Stimulated activated CD4-positive, alpha-beta T cell treated with anti-CD3 and anti-CD28 coated beads, Interleukin-15, amount 100 ng/mL, for 48 hours (primary cell): ENCODE results near the gene EGFL8.
"Not testable (repeated sequence)": the region's sequence is repeated elsewhere in the genome, so short reads cannot be mapped to it uniquely, and the experiment has no call there.

ENCODE experiments used
- DNase-seq, 2 donors: peaks; one replicate each; pipeline ENCODE4 v3.0.0-alpha.2; 2020; ENCODE audit warnings: low read depth in 2 of 2

Gene EGFL8

GRCh38 chr6:32164295-32164694, at the start of gene EGFL8:
TSS of gene EGFL8 (plus strand) at chr6:32164595. CDS start at chr6:32166166, 1,571 bp downstream.
- no peak for DNase-seq

- no peak for DNase-seq
These were observed 49.6 kb upstream of the EGFL8 start for GRCh38 chr6:32114796-32115195.

GRCh38 chr6:32115623-32116022, 48.8 kb upstream of the EGFL8 start:
- no peak for DNase-seq

GRCh38 chr6:32116674-32117073, 47.7 kb upstream of the EGFL8 start:
- DNase-seq = no peak

- no peak for DNase-seq
These were observed 46.9 kb upstream of the EGFL8 start for GRCh38 chr6:32117461-32117860.

GRCh38 chr6:32118782-32119628, 45.4 kb upstream of the EGFL8 start:
- peak; percentile 44 to 61 for DNase-seq

GRCh38 chr6:32120573-32121059, 43.8 kb upstream of the EGFL8 start:
- DNase-seq = no peak

GRCh38 chr6:32123681-32124080, 40.7 kb upstream of the EGFL8 start:
- no peak for DNase-seq

GRCh38 chr6:32126880-32127279, 37.5 kb upstream of the EGFL8 start:
- DNase-seq = no peak

GRCh38 chr6:32127409-32127716, 37.0 kb upstream of the EGFL8 start:
- no peak for DNase-seq

GRCh38 chr6:32127717-32128592, 36.4 kb upstream of the EGFL8 start, which contains the start of gene ATF6B:
TSS of gene ATF6B (minus strand) at chr6:32128246. CDS start at chr6:32128207, 39 bp downstream.
- peak; percentile 97 for DNase-seq

- no peak for DNase-seq
These were observed 35.6 kb upstream of the EGFL8 start for GRCh38 chr6:32128751-32129296.

GRCh38 chr6:32129297-32130088, 34.9 kb upstream of the EGFL8 start:
- no peak for DNase-seq

- no peak for DNase-seq
These were observed 32.9 kb upstream of the EGFL8 start for GRCh38 chr6:32131439-32131948.

GRCh38 chr6:32132110-32132509, 32.3 kb upstream of the EGFL8 start:
- DNase-seq = no peak

GRCh38 chr6:32133786-32134185, 30.6 kb upstream of the EGFL8 start:
- no peak for DNase-seq

GRCh38 chr6:32137454-32137853, 26.9 kb upstream of the EGFL8 start:
- DNase-seq = no peak

- DNase-seq = no peak
These were observed 24.8 kb upstream of the EGFL8 start for GRCh38 chr6:32139590-32139989.

GRCh38 chr6:32140420-32141046, 23.9 kb upstream of the EGFL8 start:
- no peak for DNase-seq

GRCh38 chr6:32144238-32144637, 20.2 kb upstream of the EGFL8 start:
- not testable (repeated sequence) for DNase-seq

- DNase-seq = no peak
These were observed 18.1 kb upstream of the EGFL8 start for GRCh38 chr6:32146287-32146686.
